CD4-positive, alpha-beta T cell treated with Interleukin-15 for 1 hour (primary cell): ENCODE results near the gene PRR3.
A peak's percentile ranks its signal among the peaks of the same experiment; 100 is the strongest.

Experiments used
- DNase-seq: peaks from one replicate; pipeline ENCODE4 v3.0.0-alpha.2; 2020

Gene PRR3

DNA sequence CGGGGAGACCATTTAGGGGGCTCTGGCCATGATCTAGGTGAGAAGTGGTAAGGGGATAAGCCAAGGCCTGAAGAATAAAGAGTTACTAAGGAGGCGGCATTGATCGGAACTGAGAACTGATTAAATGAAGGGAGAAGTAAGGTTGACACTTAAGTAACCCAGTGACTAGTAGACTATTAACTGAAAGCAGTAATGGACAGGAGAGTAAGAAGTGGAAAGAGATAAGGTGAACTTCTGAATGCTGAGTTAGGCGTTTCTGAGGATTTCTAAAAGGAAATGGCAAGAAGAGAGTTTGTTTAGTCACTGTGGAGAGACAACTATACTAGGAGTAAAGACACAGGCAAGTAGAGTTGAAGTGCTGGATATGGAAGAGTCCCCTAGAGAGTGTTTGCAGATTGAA is 16.0 kb downstream of the PRR3 start:
- DNase-seq = no peak

DNA sequence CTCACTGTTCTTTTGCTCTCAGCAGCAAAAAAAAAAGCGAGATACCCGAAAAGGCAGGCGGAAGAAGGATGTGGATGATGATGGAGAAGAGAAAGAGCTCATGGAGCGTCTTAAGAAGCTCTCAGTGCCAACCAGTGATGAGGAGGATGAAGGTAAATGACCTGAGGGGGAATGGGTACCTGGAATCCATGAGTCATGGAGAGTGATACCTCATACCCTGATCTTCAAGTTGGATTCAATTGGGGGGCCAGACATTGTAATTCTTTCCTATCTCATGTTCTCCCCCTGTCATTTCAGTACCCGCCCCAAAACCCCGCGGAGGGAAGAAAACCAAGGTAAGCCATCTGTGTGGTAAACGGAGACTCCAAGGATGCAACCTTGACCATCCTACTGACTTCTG is 21.0 kb downstream of the PRR3 start:
- DNase-seq = no peak

DNA sequence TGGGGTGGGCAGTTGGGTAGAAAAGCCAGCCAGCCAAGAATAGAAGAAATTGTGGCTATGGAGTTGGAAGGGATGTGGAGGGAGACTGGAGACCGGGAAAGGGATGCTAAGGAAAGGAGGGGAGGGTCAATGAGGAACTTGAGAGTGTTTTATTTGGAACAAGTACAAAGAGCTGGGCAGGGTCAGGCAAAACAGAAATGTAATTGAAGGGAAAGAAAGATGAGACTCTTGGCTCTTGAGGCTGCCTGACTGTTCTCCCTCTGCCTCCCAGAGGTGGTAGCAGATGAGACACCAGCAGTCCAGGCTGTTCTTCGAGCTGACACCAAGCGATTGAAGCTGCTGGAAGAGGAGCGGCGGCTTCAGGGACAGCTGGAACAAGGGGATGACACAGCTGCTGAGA is 26.8 kb downstream of the PRR3 start:
- no peak for DNase-seq

DNA sequence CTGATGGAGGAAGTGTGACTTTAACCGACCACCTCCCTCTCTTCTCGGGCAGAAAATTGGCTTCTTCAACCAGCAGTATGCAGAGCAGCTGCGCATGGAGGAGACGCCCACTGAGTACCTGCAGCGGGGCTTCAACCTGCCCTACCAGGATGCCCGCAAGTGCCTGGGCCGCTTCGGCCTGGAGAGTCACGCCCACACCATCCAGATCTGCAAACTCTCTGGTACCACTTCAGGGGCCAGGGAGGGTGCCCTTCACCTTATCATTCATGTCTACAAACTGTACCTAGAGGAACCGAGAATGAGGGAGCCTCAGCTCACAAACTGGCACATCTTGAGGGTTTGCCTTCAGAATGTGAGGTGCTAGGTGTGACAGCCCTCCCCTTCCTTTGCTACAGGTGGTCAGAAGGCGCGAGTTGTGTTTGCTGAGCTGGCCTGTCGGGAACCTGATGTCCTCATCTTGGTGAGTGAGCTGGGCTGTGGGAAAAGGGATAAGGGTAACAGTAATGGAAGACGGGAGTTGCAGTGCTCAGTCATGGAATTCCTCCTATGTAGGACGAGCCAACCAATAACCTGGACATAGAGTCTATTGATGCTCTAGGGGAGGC is 32.8 kb downstream of the PRR3 start:
- no peak for DNase-seq

DNA sequence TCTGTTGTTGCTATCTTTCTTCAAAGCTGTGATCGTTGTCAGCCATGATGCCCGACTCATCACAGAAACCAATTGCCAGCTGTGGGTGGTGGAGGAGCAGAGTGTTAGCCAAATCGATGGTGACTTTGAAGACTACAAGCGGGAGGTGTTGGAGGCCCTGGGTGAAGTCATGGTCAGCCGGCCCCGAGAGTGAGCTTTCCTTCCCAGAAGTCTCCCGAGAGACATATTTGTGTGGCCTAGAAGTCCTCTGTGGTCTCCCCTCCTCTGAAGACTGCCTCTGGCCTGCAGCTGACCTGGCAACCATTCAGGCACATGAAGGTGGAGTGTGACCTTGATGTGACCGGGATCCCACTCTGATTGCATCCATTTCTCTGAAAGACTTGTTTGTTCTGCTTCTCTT is 33.4 kb downstream of the PRR3 start:
- DNase-seq = no peak

DNA sequence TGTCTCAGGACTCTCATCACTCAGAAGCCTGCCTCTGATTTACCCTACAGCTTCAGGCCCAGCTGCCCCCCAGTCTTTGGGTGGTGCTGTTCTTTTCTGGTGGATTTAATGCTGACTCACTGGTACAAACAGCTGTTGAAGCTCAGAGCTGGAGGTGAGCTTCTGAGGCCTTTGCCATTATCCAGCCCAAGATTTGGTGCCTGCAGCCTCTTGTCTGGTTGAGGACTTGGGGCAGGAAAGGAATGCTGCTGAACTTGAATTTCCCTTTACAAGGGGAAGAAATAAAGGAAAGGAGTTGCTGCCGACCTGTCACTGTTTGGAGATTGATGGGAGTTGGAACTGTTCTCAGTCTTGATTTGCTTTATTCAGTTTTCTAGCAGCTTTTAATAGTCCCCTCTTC is 33.9 kb downstream of the PRR3 start:
- DNase-seq = no peak

DNA sequence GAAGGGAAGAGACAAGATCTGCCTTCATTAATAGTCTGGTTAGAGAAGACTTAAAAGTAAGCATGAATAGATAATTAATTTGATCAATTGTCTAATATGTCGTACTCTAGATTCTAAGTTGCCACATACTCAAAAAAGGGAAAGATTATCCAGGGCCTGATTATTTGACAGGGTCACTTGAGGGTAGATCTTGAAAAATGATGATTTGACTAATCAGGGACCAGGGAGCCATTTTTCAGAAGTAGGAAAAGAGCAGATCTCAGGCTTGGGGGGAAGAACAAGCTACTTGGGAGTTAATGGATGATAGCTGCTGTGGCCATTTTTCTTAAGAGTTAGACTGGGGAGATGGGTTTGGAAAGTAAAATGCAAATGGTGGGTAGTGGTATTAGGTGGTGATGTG is 35.2 kb downstream of the PRR3 start:
- no peak for DNase-seq

DNA sequence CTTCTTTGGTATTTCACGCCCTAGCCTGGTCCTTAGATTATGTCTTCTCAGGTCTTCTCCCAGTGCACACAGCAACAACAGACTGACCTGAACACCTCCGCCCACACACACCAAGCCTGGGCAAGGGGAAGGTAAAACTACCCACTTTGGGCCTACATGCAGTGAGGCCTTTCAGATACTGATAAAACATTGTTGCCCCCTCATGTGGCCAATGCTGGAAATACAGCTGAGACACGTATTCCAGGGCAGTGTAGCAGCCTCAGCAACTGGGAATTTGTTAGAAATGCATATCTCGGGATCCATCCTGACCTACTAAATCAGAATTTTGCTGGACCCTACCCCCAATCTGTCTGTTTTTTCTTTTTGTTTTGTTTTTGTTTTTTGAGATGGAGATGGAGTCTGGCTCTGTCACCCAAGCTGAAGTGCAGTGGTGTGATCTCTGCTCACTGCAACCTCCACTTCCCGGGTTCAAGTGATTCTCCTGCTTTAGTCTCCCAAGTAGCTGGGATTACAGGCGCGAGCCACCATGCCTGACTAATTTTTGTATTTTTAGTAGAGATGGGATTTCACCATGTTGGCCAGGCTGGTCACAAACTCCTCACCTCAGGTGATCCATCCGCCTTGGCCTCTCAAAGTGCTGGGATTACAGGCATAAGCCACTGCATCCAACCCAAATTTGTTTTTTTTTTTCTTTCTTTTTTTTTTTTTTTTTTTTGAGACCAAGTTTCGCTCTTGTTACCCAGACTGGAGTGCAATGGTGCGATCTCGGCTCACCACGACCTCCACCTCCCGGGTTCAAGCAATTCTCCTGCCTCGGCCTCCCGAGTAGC is 40.4 kb downstream of the PRR3 start:
- peak; percentile 74 for DNase-seq

DNA sequence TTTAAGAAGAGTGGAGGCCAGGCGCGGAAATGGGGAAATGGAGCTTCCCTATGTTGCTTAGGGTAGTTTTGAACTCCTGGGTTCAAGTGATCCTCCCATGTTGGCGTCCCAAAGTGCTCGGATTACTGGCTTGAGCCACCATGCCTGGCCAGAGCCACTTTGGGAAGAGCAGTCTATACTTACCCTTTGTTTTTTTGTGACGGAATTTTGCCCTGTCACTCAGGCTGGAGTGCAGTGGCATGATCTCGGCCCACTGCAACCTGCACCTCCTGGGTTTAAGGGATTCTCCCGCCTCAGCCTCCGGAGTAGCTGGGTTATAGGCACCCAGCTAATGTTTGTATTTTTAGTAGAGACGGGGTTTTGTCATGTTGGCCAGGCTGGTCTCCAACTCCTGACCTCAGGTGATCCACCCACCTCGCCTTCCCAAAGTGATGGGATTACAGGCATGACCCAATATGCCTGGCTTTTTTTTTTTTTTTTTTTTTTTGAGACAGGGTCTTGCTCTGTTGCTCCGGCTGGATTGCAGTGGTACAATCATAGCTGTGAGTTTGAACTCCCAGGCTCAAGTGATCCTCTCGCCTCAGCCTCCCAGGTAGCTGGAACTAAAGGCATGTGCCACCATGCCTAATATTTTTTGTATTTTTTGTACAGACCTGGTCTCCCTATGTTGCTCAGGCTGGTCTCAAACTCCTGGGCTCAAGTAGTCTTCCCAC is 42.0 kb downstream of the PRR3 start:
- DNase-seq = no peak

DNA sequence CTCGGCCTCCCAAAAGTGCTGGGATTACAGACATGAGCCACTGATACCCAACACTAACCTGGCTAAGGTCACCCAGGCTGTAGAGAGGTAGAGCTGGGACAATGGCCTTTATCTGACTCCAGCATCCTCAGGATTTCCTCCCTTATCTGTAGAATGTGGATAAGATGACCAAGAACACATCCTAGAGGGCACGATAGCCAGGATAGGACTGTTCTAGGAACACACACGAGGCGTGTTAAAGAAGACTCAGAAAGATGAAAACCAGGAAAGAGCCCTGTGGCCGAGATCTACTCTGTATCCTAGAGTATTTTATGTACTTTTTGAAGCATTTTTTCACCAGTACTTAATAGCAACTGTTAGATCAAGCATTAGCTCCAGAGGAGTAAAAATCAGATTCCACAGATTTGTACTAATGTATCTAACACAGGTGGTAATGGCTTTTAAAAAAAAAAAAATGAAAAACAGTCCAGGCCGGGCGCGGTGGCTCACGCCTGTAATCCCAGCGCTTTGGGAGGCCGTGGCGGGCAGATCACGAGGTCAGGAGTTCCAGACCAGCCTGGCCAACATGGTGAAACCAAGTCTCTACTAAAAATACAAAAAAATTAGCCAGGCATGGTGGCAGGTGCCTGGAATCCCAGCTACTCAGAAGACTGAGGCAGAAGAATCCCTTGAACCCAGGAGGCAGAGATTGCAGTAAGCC is 42.7 kb downstream of the PRR3 start:
- DNase-seq = no peak

DNA sequence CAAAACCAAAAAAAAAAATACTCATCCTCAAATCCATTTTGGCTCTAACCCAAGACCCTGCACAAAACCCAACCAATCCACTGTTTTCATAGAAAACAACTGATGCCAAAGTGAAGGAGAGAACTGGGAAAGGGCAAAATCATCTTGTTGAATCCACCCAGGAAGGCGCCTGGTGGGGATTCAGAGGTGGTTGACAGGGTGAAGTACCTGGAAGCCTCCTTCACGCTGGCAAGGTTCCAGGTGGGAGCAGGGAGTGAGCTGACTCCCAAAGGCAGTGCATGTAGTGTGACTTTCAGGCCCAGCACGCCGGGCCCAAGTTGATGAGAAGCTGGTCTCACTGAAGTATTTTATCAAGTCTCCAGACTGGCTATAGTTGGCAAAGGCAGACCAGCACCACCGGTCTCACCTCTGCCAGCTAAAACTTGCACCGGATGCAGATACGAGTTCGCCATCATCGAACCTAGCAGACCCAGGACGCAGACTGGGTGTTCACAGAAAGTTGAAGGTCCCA is 43.4 kb downstream of the PRR3 start:
- DNase-seq = no peak

DNA sequence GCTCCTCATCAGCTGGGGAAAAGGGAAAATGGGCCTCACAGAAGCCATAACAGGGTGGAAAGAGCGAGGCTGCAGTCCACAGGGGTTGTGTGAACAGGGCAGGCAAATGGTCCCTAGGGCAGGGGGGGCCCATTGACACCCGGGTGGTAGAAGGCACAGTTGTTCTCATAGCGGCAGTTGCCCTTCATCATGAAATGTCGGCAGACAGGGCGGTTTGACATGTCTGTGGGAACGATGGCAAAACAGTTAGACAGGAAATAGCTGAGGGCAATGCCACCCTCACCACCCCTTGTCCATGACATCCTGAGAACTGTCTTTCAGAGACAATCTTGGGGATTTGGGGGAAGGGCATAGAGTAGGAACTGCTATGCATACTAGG is 44.3 kb downstream of the PRR3 start:
- peak; percentile 34 for DNase-seq

DNA sequence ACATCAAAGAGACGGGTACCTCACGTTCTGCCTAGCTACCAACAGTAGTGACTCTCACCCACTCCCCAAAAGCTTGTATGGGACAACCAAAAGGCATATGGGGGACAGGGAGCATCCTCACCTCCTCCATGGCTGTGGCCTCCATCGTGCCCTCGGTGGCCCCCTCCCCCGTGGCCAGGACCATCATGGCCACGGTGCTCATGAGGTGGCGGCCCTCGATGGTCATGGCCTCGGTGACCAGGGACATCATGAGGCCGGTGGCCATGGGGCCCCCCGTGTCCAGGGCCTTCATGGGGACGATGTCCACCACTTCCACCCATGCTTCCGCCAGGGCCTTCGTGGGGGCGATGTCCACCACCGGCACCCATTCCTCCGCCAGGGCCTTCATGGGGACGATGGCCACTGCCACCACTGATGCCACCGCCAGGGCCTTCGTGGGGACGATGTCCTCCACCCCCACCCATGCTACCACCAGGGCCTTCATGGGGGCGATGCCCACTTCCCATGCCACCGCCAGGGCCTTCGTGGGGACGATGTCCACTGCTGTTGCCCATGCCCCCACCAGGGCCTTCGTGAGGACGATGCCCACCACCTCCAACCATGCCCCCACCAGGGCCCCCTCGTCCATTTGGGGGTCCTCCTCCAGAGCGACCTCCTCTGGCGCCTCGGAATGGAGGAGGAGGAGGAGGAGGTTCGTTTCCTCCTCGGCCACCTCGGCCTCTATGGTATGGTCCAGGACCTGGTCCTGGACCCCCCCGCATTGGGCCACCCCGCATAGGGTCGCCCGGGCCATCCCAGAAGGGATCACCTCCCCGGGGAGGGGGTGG is 44.9 kb downstream of the PRR3 start:
- no peak for DNase-seq

DNA sequence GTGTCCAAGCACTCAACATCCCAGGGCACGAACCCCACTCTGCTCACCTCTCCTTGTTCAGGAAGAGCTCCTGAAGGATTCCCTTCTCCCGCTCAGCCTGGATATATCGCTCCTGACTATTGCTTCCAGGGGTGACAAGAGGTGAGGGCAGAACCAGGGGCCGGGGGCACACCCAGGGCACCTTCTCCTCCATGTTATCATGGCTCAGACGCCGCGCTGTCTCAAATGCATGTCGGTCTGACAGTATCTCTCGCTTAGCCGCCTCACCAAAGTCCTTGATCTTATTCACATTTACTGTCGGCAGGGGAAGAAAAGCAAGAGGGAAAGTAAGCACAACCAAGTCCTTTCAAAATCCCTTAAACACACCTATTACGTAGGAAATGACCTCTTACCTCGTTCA is 46.9 kb downstream of the PRR3 start:
- DNase-seq = no peak

DNA sequence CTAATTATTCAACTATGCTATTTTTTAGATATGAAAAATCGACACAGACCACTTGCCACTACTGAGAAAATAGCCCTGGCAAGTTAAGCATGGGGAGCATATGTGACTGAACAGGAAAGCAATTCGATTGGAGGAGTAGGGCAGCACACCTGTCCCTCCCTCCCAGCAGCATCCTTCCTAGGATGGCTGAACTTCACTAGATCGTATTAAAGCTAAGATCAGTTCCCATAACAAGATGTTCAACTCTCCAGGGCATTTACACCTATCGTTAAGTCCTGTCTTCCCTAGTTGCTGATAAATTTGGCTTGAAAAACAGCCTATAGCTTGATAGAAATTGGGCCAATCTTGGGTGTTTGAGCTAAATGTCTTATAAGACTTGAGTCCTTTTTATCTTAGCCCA is 53.0 kb downstream of the PRR3 start:
- DNase-seq = no peak

DNA sequence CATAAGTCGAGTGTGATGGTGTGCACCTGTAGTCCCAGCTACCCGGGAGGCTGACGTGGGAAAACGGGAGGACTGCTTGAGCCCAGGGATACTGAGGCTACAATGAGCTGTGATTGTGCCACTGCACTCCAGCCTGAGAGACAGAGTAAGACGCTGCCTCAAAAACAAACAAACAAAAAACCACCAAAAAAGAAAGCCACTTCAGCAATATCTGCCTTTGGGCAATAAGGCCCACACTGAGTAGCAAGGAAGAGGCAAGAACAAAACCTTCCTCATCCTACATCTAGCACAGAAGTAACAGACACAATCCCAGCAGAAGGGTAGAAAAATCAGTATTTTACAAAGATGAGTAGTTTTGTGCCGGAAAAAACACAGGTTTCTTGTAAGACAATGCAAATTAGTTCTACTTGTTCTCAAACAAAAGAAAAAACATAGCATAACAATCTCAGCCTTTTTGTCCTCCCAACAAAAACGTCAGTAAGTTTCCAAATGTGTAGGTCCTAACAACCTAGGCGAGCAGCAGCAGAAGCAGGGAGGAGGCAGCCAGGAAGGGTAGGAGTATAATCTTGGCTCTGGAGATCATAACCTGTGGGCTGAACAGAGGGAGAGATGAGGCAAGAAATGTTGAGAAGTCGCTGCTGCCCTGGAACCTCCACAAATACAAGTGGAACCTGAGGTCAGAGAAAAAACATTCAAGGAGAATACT is 54.2 kb downstream of the PRR3 start:
- no peak for DNase-seq

DNA sequence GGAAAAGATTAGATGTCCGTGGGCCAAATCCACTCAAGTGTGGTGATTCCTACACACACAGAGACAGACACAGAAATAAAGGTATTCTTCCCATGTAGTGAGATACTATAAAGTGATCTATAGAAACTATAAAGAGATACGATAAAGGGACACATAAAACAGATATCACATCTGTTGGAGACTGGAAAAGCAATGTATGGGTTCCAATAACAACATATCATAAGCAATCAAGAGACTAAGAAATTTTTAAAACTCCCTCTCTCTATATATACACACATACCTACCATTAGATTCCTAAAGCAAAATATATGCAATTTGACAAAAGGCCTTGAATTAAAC is 54.7 kb downstream of the PRR3 start:
- DNase-seq = no peak

DNA sequence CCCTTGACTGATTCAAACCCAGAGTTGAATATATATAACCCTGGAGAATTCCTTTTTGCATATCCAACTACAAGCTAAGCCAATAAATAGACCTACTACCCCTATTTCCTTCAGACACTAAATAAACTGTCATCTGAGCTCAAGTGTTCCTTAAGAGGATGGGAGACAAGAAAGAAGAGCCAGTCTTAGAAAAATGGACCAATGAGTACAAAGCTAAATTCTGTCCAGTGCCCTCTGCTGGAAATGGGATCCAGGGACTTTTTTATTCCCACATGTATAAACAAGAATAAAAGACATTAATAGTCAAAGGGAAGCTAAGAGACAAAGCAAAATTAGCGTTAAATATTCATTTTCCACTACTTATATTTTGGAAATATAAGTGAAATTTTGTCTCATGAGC is 55.1 kb downstream of the PRR3 start:
- DNase-seq = no peak

DNA sequence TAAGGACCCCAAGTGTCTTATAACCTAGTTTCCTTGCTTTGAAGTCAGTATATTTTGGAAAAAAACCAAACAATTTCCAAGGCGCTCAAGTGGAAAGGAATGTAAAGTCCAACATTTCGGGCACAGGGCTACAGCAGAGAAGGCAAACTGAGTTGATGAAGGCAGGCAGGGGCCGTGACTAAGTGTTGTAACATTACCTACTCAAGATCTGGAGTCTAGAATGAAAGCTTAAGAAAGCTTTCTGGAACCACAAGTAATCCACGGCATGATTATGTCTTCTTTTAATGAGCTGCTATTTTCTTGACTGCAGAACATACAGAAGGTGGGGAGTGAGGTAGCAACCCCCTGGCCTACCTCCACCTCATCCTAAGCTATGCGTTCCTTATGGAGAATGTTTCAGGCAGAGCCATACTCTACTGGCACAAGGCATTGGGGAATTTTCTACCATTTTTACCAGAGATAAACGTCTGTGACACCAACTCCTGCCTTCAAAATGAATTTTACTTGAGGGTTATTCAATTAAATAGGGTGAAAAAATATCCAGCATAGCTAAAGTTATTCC is 55.7 kb downstream of the PRR3 start:
- no peak for DNase-seq
